RPMI8226 (cell line): ENCODE measurements around the gene IDH3G.
"Not testable (repeated sequence)": the region's sequence is repeated elsewhere in the genome, so short reads cannot be mapped to it uniquely, and the experiment has no call there.

Experiments
- DNase-seq: peaks from one replicate; pipeline ENCODE4 v3.0.0-alpha.2; 2015

Gene IDH3G

DNA sequence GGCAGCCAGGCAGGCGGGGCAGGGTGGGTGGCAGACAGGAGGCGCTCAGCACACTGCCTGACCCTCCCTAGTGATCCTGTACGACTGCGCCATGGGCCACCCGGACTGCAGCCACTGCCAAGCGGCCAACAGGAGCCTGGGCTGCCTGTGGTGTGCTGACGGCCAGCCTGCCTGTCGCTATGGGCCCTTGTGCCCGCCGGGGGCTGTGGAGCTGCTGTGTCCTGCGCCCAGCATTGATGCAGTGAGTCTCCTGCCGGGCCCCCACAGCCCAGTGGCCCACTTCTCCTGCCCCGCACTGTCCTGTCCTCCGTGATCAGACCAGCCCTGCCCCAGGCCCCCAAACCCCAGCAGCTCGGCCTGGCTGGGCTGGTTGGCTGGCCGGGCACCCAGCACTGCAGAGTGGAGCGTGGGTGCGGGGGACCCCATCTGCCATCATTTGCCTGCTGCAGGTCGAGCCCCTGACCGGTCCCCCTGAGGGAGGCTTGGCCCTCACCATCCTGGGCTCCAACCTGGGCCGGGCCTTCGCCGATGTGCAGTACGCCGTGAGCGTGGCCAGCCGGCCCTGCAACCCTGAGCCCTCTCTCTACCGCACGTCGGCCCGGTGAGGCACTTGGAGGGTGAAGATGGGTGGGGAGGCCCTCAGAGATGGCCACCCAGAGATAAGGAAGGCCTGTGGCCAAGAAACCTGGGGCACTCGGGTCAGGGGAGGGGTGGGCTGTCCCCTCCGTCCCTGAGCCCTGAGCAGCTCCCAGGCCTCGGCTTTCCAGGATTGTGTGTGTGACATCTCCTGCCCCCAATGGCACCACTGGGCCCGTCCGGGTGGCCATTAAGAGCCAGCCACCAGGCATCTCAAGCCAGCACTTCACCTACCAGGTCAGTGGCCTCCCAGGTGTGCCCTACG lies 22.5 kb downstream of the IDH3G start:
- DNase-seq, result no peak

- no peak for DNase-seq
Measured at GRCh38 chrX:153770601-153771414, 23.4 kb downstream of the IDH3G start.

DNA sequence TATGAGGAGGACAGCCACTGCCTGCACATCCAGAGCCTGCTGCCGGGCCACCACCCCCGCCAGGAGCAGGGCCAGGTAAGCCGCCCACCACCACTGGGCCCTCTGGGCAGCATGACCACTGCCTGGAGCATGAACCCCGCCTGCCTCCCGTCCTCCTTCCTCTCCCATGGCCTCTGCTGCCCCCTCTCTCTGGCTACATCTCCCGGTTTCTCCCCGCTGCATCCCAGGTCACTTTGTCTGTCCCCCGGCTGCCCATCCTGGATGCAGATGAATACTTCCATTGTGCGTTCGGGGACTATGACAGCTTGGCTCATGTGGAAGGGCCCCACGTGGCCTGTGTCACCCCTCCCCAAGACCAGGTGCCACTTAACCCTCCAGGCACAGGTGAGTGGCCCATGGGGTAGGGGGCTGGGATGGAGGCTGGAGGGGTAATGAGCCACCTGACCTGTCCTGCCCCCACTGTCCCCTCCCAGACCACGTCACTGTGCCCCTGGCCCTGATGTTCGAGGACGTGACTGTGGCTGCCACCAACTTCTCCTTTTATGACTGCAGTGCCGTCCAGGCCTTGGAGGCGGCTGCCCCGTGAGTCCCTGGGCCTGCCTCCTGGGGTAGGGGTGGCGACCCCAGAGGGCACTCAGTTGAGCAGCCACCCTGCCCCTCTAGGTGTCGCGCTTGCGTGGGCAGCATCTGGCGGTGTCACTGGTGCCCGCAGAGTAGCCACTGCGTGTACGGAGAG lies 24.1 kb downstream of the IDH3G start:
- DNase-seq, result no peak

DNA sequence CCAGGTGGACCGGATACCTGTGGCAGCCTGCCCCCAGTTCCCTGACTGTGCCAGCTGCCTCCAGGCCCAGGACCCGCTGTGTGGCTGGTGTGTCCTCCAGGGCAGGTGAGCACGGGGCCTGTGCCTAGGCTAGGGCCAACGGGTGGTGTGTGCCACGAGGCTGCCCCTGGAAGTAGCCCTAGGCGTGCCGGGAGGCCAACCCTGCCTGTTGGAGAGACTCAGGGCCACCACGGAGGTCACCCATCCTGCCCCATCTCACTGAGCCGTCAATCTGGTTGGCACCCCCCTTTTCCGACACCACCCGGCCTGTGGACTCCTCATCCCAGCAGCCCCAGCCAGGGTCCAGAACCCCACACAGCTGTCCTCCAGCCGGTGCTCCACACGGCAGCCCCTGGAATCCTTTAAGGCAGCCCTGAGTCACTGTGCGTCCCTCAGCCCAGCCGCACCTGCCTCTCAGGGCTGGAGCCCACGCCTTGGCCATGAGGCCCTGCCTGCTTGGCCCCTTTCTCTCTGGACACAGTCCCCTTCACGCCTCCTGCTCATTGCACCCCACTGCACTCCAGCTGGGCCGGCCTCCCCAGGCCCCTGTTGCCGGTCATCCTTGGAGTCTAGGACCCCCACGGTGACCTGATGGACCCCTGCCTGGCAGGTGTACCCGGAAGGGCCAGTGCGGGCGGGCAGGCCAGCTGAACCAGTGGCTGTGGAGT lies 24.9 kb downstream of the IDH3G start:
- no peak for DNase-seq

DNA sequence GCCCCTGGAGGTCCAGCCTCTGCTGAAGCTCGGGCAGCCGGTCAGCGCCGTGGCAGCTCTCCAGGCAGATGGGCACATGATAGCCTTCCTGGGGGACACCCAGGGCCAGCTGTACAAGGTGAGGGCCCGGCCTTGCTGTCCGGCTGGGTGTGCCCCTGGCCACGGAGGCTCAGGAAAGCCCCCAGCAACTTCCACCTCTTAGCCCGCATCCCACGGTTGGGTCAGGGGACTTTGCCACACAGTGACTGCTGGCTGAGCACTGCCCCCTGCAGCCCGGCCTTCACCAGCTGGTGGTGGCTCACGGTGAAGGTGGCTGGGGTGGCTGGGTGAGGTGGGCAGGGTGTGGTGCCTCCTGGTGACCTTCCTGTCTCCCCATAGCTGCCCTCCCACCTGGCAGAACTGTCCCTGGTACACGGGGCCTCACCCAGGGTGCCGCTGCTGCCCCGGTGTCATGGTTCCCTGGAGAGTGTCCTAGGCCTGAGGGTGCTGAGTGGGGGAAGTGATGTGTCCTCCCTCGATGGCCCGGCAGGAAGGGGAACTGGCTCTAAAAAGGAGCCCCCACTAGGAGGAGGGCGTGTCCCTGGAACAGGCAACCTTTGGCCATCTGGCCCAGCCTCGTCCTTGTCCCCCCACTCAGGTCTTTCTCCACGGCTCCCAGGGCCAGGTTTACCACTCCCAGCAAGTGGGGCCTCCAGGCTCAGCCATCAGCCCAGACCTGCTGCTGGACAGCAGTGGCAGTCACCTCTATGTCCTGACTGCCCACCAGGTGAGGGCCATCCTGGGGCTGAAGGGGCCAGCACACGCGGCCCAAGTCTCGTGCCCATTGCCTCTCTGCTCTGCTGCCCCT lies 25.6 kb downstream of the IDH3G start:
- peak; percentile 25 for DNase-seq

DNA sequence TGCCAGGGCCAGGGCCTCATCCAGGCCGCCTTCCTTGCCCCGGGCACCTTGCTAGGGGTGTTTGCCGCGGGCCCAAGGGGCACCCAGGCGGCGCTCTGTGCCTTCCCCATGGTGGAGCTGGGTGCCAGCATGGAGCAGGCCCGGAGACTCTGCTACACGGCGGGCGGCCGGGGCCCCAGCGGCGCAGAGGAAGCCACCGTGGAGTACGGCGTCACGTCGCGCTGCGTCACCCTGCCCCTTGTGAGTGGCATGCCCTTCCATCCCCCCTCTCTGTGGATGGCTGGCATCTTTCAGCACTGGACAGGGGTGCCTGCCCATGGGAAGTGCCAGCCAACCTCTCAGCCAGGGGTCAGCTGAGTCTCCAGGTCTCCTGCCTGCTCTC lies 26.5 kb downstream of the IDH3G start:
- no peak for DNase-seq

DNA sequence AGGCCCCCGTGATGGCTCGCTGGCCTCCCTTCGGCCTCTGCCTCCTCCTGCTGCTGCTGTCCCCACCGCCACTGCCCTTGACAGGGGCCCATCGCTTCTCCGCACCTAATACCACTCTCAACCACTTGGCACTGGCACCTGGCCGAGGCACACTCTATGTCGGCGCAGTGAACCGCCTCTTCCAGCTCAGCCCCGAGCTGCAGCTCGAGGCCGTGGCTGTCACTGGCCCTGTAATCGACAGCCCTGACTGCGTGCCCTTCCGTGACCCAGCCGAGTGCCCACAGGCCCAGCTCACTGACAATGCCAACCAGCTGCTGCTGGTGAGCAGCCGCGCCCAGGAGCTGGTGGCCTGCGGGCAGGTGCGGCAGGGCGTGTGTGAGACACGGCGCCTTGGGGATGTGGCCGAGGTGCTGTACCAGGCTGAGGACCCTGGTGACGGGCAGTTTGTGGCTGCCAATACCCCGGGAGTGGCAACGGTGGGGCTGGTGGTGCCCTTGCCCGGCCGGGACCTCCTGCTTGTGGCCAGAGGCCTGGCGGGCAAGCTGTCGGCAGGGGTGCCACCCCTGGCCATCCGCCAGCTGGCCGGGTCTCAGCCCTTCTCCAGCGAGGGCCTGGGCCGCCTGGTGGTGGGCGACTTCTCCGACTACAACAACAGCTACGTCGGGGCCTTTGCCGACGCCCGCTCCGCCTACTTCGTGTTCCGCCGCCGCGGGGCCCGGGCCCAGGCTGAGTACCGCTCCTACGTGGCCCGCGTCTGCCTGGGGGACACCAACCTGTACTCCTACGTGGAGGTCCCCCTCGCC lies 27.1 kb downstream of the IDH3G start:
- DNase-seq, result no peak

- peak; percentile 24 for DNase-seq
Measured at GRCh38 chrX:153766098-153766817, 27.9 kb downstream of the IDH3G start.

DNA sequence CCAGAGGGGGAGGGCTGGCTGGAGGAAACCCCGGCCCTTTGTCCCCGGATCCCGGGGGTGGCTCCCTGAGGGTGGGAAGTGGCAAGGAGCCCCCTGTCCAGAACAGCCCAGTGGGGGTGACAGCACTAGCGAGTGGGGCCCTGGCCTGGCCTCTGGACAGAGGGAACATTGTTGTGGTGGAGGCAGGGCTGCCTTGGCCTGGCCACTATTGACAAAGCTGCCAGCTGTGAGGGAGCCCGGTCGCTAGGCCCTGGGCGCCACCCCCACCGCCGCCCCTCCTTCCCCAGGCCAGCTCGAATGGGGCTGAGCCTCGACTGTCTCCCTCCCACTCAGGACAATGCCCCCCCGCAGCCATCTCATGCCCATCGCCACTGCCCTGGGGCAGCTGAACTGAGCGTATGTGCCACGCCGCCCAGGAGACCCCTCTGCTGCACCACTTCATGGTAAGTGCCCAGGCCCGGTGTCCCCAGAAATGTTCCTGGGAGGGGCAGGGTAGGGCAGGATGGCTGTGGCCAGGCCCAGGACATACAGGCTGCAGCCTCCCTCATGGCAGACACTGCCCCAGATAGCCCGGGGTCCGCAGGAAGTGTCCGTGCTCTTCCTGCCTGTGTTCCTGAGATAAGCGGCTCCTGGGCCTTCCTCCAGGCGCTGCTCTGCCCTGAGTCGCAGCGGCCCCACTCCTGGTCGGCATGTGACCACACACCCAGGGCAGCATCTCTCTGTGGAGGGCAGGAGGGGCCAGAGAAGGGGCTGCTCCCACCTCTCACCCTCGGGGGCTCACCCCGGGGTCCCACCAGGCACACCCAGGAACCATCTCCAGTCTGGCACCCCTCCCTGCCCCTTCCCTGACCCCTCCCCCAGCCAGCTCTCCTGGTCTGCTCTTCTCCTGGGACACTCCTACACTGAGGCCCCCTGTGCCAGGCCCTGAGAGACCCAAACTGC lies 28.8 kb downstream of the IDH3G start:
- DNase-seq, result no peak

DNA sequence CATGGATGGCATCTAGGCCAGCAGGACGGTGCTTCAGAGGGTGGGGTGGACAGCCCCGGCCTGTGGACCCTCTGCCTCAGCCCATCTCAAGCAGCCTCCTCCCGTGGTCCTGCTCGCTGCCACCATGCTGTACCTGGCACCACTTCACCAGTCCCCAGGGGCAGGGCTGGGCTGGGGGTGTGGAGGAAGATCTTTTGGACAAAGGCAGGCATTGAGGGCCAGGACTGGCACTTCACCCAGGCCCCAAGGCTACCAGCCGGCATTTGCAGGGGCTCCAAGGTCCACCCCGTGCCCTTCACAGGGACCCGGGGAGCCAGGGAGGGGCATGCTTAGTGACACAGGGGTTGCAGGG lies 29.4 kb downstream of the IDH3G start:
- DNase-seq, result no peak

- peak; percentile 84 for DNase-seq
Measured at GRCh38 chrX:153763989-153764755, 30.0 kb downstream of the IDH3G start, which contains the start of gene PLXNB3. TSS of gene PLXNB3 (plus strand) at chrX:153764249. CDS start at chrX:153765536, 1,287 bp downstream.

GRCh38 chrX:153763298-153763932 lies 30.8 kb downstream of the IDH3G start:
- DNase-seq, result no peak

DNA sequence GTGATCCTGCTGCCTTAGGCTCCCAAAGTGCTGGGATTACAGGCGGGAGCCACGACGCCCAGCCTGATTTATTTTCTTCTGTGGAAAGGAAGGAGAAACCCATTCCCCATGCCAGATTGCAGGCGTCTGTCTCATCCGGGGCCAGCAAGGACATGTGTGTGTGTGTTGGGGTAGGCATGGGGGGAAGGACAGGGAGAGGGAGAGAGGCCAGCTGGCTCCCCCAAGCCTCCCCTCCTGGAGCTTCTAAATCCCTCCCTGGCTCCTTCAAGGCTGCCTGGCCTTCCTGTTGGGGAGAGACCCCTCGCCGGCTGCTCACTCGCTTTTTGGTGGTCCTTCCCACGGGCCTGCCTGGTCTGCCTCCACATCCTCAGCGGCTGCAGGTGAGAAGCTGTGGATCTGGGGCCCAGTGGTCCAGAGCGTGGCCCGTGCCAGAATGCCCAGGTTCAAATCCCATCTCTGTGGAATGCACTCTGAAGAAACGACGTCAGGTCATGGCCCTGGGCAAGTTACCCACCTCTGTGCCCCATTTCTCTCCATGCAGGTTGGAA lies 31.5 kb downstream of the IDH3G start:
- DNase-seq, result no peak

DNA sequence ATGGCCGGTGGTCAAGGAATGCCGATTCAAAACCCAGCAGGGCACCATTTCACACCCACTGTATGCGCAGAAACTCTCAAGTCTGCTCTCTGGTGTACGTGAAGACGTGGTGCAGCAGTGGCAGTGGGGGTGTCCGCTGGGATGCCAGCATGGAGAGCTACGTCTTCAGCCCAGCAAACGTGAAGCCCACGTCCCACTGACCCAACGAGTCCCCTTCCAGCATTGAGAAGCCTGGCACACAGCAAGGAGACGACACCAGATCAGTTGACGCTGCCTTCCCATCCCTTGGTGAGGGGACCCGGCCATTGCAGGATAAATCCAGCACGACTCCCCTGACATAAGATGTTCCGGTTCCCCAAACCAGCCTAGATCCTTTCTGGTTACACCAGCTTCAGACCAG lies 32.3 kb downstream of the IDH3G start:
- no peak for DNase-seq

- DNase-seq, result peak; percentile 21
Measured at GRCh38 chrX:153755136-153755535, 39.0 kb downstream of the IDH3G start.

- DNase-seq, result no peak
Measured at GRCh38 chrX:153750127-153750774, 43.9 kb downstream of the IDH3G start.

DNA sequence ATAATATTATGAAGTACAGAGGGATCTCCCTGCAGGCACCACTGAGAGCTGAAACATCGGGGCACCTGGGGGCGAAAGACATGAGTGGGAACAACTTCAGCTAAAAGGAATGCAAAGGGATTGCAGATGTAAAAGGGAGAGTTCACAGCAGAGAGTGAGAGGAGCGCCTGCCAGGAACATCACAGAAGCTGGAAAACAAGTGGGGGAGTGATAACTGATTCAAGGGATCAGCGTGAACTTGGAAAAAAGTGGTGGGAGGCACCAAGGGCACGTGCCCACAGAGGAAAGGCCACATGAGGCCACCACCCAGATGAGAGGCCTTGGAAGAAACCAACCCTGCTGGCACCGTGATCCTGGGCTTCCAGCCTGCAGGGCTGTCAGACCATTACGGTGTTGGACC lies 45.2 kb downstream of the IDH3G start:
- DNase-seq, result not testable (repeated sequence)
